Activated CD4-positive, alpha-beta T cell treated with anti-CD3 and anti-CD28 coated beads, Interleukin-2, amount 10 ng/mL, durations not matched to agents 24 days and 14 days (primary cell): Measurements from ENCODE around the gene UGT1A9. TPM values are rescaled to one million over a fixed set of nuclear protein-coding genes. Genes with fewer than 3 reads are reported as not detected.

Source experiments
- DNase-seq: peaks from one replicate; pipeline ENCODE4 v3.0.0; 2022
- H3K27ac Mint-ChIP-seq: one replicate; pipeline ENCODE4 v1.8.0; 2022; ENCODE audit warnings: mild to moderate bottlenecking, mixed read lengths
- H3K27me3 Mint-ChIP-seq: one replicate; pipeline ENCODE4 v1.8.0; 2022; ENCODE audit warnings: mixed read lengths
- H3K36me3 Mint-ChIP-seq: one replicate; pipeline ENCODE4 v1.8.0; 2022; ENCODE audit warnings: low read depth, mild to moderate bottlenecking, mixed read lengths
- H3K4me1 Mint-ChIP-seq: one replicate; pipeline ENCODE4 v1.8.0; 2021; ENCODE audit warnings: mixed read lengths
- H3K4me3 Mint-ChIP-seq: one replicate; pipeline ENCODE4 v1.8.0; 2022; ENCODE audit warnings: mild to moderate bottlenecking, moderate library complexity, mixed read lengths
- H3K9me3 Mint-ChIP-seq: one replicate; pipeline ENCODE4 v1.8.0; 2021; ENCODE audit warnings: mixed read lengths
- intact Hi-C: fragments of 100-400 bp; cut with micrococcal nuclease; formaldehyde crosslinking; loops from one replicate; pipeline ENCODE4 v1.15.1; 2023
- total RNA-seq: library from RNA; stranded (reverse); gene quantifications from 2 replicates; pipeline ENCODE4 v1.2.3, GENCODE V29; 2022

The UGT1A9 gene
- total RNA-seq, 1 donor from 2014 or later = not detected

- Mint-ChIP-seq H3K27me3 (peaks cover 16% of the 10 kb centered on the region), H3K27ac (no peak overlapping the region), H3K4me1 (no peaks in the 10 kb centered on the region), H3K4me3 (no peak overlapping the region), H3K9me3 (peaks cover 11% of the 10 kb centered on the region), H3K36me3 (no peaks in the 10 kb centered on the region)
- DNase-seq = no peak
- intact Hi-C loops = no loop called here
Observed at GRCh38 chr2:233663911-233664310, 7.8 kb upstream of the UGT1A9 start.

GRCh38 chr2:233668605-233669260 lies 3.0 kb upstream of the UGT1A9 start:
- intact Hi-C loops = no loop called here

GRCh38 chr2:233672886-233673285 lies 1.2 kb downstream of the UGT1A9 start:
- H3K36me3 Mint-ChIP-seq = no peaks in the 10 kb centered on the region
- no peaks in the 10 kb centered on the region for H3K4me1 Mint-ChIP-seq
- H3K27me3 Mint-ChIP-seq = peaks cover 18% of the 10 kb centered on the region
- H3K9me3 Mint-ChIP-seq = peaks cover 10% of the 10 kb centered on the region
- no peak for DNase-seq
- no peak overlapping the region for H3K4me3 Mint-ChIP-seq
- H3K27ac Mint-ChIP-seq = no peak overlapping the region
- intact Hi-C loops = no loop called here

More at GRCh38 chr2:233668605-233669260, 3.0 kb upstream of the UGT1A9 start:
- no peak for DNase-seq
- no peak overlapping the region for H3K4me3 Mint-ChIP-seq
- H3K27me3 Mint-ChIP-seq = peaks cover 12% of the 10 kb centered on the region
- peaks cover 14% of the 10 kb centered on the region for H3K9me3 Mint-ChIP-seq
- H3K4me1 Mint-ChIP-seq = no peaks in the 10 kb centered on the region
- H3K27ac Mint-ChIP-seq = no peak overlapping the region
- no peaks in the 10 kb centered on the region for H3K36me3 Mint-ChIP-seq

DNA sequence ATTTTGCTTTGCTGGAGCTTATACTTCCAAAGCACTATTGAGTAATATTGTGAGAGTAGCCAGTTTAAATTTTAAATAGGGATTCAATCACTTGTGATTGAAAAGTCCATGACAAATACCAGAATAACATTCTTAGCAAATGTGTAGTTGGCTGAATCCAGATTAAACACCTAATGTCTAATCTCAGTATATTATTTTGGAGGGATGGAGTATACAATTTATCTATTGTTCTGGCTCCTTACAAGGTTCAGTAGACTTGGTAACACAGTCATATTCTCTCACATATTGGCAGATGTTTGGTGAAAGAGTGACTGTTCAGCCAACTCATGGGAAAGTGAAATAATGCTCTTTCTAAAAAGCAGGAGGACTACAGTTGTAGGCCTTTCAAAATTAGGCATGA lies 2.2 kb downstream of the UGT1A9 start:
- DNase-seq = no peak
- intact Hi-C loops = no loop called here
- Mint-ChIP-seq H3K27ac (no peak overlapping the region), H3K36me3 (no peaks in the 10 kb centered on the region), H3K9me3 (peaks cover 3% of the 10 kb centered on the region), H3K4me3 (no peak overlapping the region), H3K4me1 (no peaks in the 10 kb centered on the region), H3K27me3 (peaks cover 17% of the 10 kb centered on the region)

GRCh38 chr2:233674314-233674713 lies 2.6 kb downstream of the UGT1A9 start:
- Mint-ChIP-seq H3K4me3 (no peak overlapping the region), H3K9me3 (peaks cover 3% of the 10 kb centered on the region), H3K4me1 (no peaks in the 10 kb centered on the region), H3K27me3 (peaks cover 18% of the 10 kb centered on the region), H3K36me3 (no peaks in the 10 kb centered on the region), H3K27ac (no peak overlapping the region)
- intact Hi-C loops = no loop called here
- DNase-seq = no peak

DNA sequence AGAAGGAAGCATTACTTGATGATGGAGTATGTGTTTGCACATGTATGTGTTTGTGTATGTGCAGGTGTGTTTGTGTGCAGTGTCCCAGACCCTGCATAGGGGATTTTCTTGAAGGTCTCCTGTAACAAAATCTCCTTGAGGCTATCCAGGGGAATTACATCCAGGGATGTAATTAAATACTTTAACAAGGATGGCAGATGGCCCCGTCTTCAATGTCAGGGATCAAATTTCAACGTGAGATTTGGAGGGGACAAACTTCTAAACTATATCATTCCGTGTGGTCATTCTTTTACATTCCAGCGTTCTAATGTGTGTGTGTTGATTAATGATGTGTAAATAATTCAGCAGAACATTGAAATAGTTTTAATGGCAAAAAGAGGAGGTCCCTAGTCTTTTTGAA lies 3.3 kb downstream of the UGT1A9 start:
- no peaks in the 10 kb centered on the region for H3K4me1 Mint-ChIP-seq
- intact Hi-C loops = no loop called here
- H3K27ac Mint-ChIP-seq = no peak overlapping the region
- peaks cover 23% of the 10 kb centered on the region for H3K27me3 Mint-ChIP-seq
- DNase-seq = no peak
- no peak overlapping the region for H3K4me3 Mint-ChIP-seq
- no peaks in the 10 kb centered on the region for H3K36me3 Mint-ChIP-seq
- H3K9me3 Mint-ChIP-seq = peaks cover 2% of the 10 kb centered on the region

DNA sequence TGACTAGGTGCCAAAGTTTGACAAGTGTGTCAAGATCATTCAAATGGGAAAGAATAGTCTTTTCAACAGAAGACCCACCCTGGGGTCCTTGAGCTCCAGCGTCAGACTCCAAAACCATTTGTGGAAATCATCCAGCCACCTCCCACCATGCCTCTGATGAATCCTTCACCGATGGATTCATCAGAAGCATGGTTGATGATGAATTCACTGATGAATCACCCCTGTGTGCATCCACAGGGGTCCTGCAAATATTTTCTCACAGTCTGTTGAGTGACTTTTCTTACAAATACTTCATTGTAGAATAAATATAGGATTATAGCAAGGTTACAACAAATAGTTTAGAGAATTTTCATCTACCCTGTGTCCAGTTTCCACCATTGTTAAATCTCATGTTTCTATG lies 4.3 kb downstream of the UGT1A9 start:
- Mint-ChIP-seq H3K36me3 (no peaks in the 10 kb centered on the region), H3K27me3 (peaks cover 18% of the 10 kb centered on the region), H3K4me3 (no peak overlapping the region), H3K4me1 (no peaks in the 10 kb centered on the region), H3K9me3 (no peaks in the 10 kb centered on the region), H3K27ac (no peak overlapping the region)
- intact Hi-C loops = no loop called here
- DNase-seq = no peak

- Mint-ChIP-seq H3K27me3 (peaks cover 11% of the 10 kb centered on the region), H3K4me1 (no peaks in the 10 kb centered on the region), H3K9me3 (no peaks in the 10 kb centered on the region), H3K36me3 (no peaks in the 10 kb centered on the region), H3K4me3 (no peak overlapping the region), H3K27ac (no peak overlapping the region)
- DNase-seq = no peak
- intact Hi-C loops = no loop called here
Observed at GRCh38 chr2:233679196-233679595, 7.5 kb downstream of the UGT1A9 start.

DNA sequence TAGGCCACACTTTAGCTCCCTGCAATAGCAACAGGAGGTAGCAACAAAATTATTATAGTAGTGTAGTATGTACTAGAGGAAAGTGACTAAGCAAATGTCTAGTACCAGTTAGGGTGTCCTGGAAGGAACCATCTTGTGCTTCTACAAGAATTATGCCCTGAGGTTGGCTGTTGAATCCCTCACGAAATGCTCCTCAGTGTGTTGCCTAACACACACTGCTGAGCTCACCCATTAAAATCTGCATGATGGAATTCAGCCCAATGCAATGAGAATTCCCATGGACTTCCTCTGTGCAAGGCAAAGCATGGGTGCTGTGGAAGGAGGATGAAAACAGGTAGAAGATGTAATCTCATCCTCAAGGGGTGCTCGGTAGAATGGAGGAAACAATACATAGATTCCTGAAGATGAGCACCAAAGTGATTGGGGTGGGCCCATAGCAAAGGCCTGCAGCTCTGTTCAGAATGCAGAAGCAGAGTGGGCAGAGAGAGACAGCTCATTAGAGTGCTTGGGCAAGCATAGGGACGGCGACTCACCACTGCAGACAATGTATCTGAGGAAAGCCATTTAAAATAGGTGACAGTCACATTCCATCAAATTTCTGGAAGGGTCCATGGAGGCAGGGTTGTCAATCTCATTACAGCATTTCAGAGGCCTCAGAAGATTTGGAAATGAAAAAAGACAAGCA lies 8.8 kb downstream of the UGT1A9 start:
- Mint-ChIP-seq H3K27me3 (peaks cover 14% of the 10 kb centered on the region), H3K4me3 (no peak overlapping the region), H3K27ac (no peak overlapping the region), H3K9me3 (no peaks in the 10 kb centered on the region), H3K4me1 (no peaks in the 10 kb centered on the region), H3K36me3 (no peaks in the 10 kb centered on the region)
- no peak for DNase-seq
- intact Hi-C loops = no loop called here

DNA sequence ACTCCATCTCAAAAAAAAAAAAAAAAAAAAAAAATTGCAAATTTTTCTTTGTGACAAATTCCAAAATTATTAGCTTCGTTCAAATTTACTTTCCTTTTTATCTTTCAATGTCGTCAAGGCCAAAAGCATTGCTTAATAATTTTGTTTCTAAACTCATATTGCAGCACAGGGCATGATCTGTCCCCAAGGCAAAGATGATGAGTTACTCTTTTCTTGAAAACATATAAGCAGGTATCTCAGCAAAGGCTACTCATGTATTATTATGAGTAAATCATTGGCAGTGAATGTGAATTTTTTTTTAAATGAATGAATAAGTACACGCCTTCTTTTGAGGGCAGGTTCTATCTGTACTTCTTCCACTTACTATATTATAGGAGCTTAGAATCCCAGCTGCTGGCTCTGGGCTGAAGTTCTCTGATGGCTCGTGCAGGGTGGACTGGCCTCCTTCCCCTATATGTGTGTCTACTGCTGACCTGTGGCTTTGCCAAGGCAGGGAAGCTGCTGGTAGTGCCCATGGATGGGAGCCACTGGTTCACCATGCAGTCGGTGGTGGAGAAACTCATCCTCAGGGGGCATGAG lies 9.9 kb downstream of the UGT1A9 start, which contains the start of gene UGT1A7:
UGT1A7 (plus strand) TSS at position 381 of the 579 bp plus-strand sequence; CDS start at position 418, 37 bp downstream.
- no peak within 1 kb of the TSS for H3K27ac Mint-ChIP-seq
- H3K27me3 Mint-ChIP-seq = peaks cover 14% of the 10 kb centered on the region
- DNase-seq = no peak
- no peaks in the 10 kb centered on the region for H3K9me3 Mint-ChIP-seq
- H3K4me3 Mint-ChIP-seq = no peak within 1 kb of the TSS
- no peaks in the 10 kb centered on the region for H3K36me3 Mint-ChIP-seq
- intact Hi-C loops = no loop called here
- H3K4me1 Mint-ChIP-seq = no peaks in the 10 kb centered on the region

DNA sequence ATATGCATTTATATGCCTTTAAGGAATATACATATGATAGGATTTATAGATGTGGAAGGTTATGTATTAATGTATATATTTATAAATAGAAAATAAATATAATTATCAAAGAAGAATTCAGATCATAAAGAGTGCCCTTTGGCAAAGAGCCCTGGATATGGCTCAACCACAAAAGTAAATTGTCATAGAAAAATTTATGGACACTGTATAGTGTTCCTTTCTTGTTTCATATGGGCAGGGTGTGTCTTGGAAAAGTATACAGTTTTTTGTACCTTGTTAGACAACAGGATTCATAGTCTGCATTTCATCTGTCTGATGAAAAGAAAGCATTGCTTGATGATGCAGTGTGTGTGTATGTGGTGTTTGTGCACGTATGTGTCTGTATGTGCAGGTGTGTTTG lies 12.9 kb downstream of the UGT1A9 start:
- H3K27ac Mint-ChIP-seq = no peak overlapping the region
- H3K4me3 Mint-ChIP-seq = no peak overlapping the region
- no peaks in the 10 kb centered on the region for H3K4me1 Mint-ChIP-seq
- H3K27me3 Mint-ChIP-seq = peaks cover 21% of the 10 kb centered on the region
- DNase-seq = no peak
- intact Hi-C loops = no loop called here
- H3K9me3 Mint-ChIP-seq = no peaks in the 10 kb centered on the region
- no peaks in the 10 kb centered on the region for H3K36me3 Mint-ChIP-seq

- Mint-ChIP-seq H3K36me3 (no peaks in the 10 kb centered on the region), H3K27ac (no peak overlapping the region), H3K9me3 (no peaks in the 10 kb centered on the region), H3K4me1 (no peaks in the 10 kb centered on the region), H3K4me3 (no peak overlapping the region), H3K27me3 (peaks cover 20% of the 10 kb centered on the region)
- intact Hi-C loops = no loop called here
- DNase-seq = no peak
Observed at GRCh38 chr2:233686928-233687327, 15.2 kb downstream of the UGT1A9 start.

- Mint-ChIP-seq H3K4me3 (no peak overlapping the region), H3K4me1 (no peaks in the 10 kb centered on the region), H3K27me3 (peaks cover 20% of the 10 kb centered on the region), H3K9me3 (no peaks in the 10 kb centered on the region), H3K27ac (no peak overlapping the region), H3K36me3 (no peaks in the 10 kb centered on the region)
- DNase-seq = no peak
- intact Hi-C loops = no loop called here
Observed at GRCh38 chr2:233688341-233688740, 16.6 kb downstream of the UGT1A9 start.

GRCh38 chr2:233689031-233689430 lies 17.3 kb downstream of the UGT1A9 start:
- intact Hi-C loops = no loop called here
- Mint-ChIP-seq H3K9me3 (no peaks in the 10 kb centered on the region), H3K4me1 (no peaks in the 10 kb centered on the region)

More at GRCh38 chr2:233689031-233689430, 17.3 kb downstream of the UGT1A9 start:
- Mint-ChIP-seq H3K27me3 (peaks cover 24% of the 10 kb centered on the region), H3K4me3 (no peak overlapping the region), H3K36me3 (no peaks in the 10 kb centered on the region), H3K27ac (no peak overlapping the region)
- DNase-seq = no peak
